Activated effector memory CD4-positive, alpha-beta T cell treated with anti-CD3 and anti-CD28 coated beads, Interleukin-2, amount 50 U/mL, for 16 hours (primary cell): Measurements from ENCODE around the gene MEST.
"Not testable (repeated sequence)": the region's sequence is repeated elsewhere in the genome, so short reads cannot be mapped to it uniquely, and the experiment has no call there.

ENCODE experiments used
- DNase-seq: peaks from one replicate; pipeline ENCODE4 v3.0.0-alpha.2; 2020

MEST gene

GRCh38 chr7:130491841-130492522 is at the start of gene MEST:
MEST (plus strand) TSS chr7:130492085; CDS start chr7:130492314, 229 bp downstream.
- no peak for DNase-seq

GRCh38 chr7:130442601-130443000 is 49.3 kb upstream of the MEST start:
- DNase-seq, result no peak

- no peak for DNase-seq
Measured at GRCh38 chr7:130444234-130444633, 47.7 kb upstream of the MEST start.

- no peak for DNase-seq
Measured at GRCh38 chr7:130444751-130445407, 47.0 kb upstream of the MEST start.

GRCh38 chr7:130446259-130446658 is 45.6 kb upstream of the MEST start:
- no peak for DNase-seq

GRCh38 chr7:130451344-130451743 is 40.5 kb upstream of the MEST start:
- not testable (repeated sequence) for DNase-seq

- DNase-seq, result no peak
Measured at GRCh38 chr7:130452951-130453350, 38.9 kb upstream of the MEST start.

- no peak for DNase-seq
Measured at GRCh38 chr7:130454959-130455358, 36.9 kb upstream of the MEST start.

GRCh38 chr7:130458257-130458656 is 33.6 kb upstream of the MEST start:
- DNase-seq, result no peak

- no peak for DNase-seq
Measured at GRCh38 chr7:130461272-130461671, 30.6 kb upstream of the MEST start.

GRCh38 chr7:130463553-130464434 is 28.1 kb upstream of the MEST start:
- no peak for DNase-seq

- DNase-seq, result no peak
Measured at GRCh38 chr7:130468612-130469011, 23.3 kb upstream of the MEST start.

GRCh38 chr7:130471974-130472373 is 19.9 kb upstream of the MEST start:
- no peak for DNase-seq

- no peak for DNase-seq
Measured at GRCh38 chr7:130473289-130473688, 18.6 kb upstream of the MEST start.

GRCh38 chr7:130473876-130474275 is 18.0 kb upstream of the MEST start:
- DNase-seq, result no peak

- no peak for DNase-seq
Measured at GRCh38 chr7:130475776-130476175, 16.1 kb upstream of the MEST start.

- no peak for DNase-seq
Measured at GRCh38 chr7:130476297-130477150, 15.4 kb upstream of the MEST start.

GRCh38 chr7:130478991-130479390 is 12.9 kb upstream of the MEST start:
- DNase-seq, result no peak

GRCh38 chr7:130479716-130480400 is 12.0 kb upstream of the MEST start:
- DNase-seq, result no peak

GRCh38 chr7:130481898-130482297 is 10.0 kb upstream of the MEST start:
- no peak for DNase-seq

- DNase-seq, result no peak
Measured at GRCh38 chr7:130483031-130483430, 8.9 kb upstream of the MEST start.

- DNase-seq, result no peak
Measured at GRCh38 chr7:130485734-130486113, 6.2 kb upstream of the MEST start.
